HG02588 (cell line): Measurements from ENCODE around the gene SH3RF2.
"Not testable (repeated sequence)": the region's sequence is repeated elsewhere in the genome, so short reads cannot be mapped to it uniquely, and the experiment has no call there.

ENCODE experiments used
- ATAC-seq: cut with Tn5 transposase; IDR thresholded peaks from one replicate; pipeline ENCODE4 v1.9.1; 2021; ENCODE audit warnings: mild to moderate bottlenecking, moderate library complexity; ENCODE audit not compliant: unreplicated experiment

SH3RF2 gene

DNA sequence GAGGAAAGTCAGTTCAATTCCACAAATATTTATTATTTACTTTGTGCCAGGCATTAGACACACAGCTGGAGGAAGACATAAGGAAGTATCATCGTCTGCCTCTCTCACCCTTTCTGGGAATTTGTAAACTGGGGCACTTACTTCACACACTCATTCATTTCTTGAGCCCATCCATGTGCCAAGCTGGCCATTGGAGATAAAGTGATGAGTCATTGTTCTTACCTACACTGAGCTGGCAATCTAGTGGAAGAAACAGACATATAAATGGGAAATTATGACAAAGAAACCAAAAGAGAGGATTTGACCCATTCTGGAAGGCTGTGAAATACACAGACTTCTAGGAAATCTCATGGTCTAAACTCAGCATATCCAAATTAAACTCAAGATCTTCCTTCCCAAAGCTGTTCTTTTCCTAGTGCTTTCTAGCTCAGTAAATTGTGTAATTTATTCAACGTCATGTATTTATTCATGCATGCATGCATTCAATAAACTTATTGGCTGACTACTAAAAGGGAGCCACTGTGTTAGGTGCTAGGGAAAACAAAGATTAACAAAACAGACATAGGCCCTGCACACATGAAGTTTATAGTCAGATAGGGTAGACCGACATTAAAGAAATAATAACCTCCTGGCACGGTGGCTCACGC is 65.3 kb downstream of the SH3RF2 start:
- no peak for ATAC-seq

DNA sequence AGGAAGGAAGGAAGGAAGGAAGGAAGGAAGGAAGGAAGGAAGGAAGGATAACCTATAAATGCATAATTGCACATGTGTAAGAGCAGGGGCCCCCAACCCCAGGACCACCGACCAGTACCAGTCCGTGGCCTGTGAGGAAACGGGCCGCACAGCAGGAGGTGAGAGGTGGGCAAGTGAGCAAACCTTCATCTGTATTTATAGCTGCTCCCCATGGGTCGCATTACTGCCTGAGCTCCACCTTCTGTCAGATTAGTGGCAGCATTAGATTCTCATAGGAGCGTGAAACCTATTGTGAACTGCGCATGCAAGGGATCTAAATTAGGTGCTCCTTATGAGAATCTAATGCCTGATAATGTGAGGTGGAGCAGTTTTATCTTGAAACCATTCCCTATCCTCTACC is 66.1 kb downstream of the SH3RF2 start:
- ATAC-seq: no peak

DNA sequence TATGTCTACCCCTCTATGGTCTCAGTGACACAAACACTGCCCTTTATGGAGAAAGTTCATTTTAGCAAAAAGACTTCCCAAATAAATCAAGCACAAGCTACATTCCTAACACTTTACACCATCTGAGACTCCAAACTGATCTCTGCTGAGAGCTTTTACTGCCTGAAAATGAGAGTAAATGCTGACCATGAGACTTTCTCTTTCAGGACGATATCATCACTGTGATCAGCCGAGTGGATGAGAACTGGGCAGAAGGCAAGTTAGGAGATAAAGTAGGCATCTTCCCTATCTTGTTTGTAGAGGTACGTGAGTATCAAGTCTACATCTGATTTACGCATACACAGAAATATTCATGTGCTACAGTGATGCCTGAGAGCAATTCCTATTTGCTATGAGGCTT is 67.5 kb downstream of the SH3RF2 start:
- no peak for ATAC-seq

GRCh38 chr5:146005264-146005663 is 68.9 kb downstream of the SH3RF2 start:
- ATAC-seq: no peak

- ATAC-seq: no peak
These were observed 69.3 kb downstream of the SH3RF2 start for GRCh38 chr5:146005723-146006122.

DNA sequence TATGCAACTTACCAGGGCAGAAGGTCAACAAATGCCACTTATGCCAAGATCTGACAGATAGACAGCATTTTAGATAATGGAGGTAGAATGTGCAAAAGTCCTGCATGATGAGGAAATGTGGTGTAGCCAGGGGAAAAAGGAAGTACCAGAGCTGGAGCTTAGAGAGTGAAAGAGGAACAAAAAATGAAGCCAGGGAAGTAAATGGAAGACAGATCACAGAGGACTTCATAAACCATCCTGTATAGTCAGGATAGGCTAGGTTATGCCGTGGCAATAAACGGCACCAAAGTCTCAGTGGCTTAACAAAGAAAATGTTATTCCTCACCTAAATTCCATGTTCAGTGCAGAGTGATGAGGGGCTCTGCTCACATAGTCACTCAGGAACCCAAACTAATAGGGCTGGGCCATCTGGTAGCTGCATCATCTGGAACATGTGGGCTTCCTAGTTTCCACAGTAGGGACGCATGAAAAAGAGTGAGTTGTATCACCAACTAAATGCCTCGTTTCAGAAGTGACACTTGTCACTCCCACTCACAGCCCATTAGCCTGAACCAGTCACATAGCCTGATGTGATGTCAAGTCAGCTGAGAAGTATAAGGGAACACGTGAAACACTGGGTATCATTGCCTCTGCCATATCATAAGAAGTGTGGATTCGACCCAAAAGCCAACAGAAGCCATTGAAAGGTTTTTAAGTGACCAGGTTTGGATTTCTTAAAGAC is 70.3 kb downstream of the SH3RF2 start:
- no peak for ATAC-seq

GRCh38 chr5:146007270-146007669 is 70.9 kb downstream of the SH3RF2 start:
- no peak for ATAC-seq

DNA sequence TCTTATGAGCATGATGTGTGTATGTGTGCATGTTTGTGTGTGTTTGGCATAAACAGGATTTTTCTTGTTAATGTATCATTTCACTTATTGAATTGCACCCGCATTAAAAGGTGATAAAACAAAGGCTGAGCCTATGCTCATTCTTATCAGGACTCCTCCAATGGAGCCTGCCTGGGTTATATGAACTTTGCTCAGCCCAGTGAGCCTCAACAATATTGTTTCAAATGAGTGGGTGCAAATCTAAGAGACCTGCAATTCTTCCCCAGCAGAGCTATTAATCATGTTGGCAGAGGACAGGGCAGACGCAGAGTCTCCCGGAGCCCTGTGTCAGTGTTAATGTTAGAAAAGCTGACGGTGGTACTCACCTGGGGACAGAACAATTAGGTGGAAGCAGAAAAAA is 71.6 kb downstream of the SH3RF2 start:
- no peak for ATAC-seq

DNA sequence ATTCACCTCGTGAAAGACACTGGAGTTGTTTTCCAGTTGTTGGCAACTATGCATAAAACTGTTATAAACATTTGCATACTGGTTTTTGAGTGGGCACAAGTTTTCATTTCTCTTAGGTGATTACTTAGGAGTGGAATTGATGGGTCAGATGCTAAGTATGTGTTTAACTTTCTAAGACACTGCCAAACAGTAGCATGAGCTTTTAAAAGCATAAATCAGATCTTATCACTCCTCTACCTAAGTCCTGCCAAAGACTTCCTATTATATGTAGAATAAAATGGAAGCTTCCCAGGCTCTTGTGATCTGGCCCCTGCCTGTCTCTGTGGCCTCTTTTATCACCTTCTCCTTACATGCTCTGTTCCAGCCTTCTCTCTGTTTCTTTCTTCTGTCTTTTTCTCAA is 72.6 kb downstream of the SH3RF2 start:
- no peak for ATAC-seq

GRCh38 chr5:146010447-146010846 is 74.1 kb downstream of the SH3RF2 start:
- ATAC-seq: not testable (repeated sequence)

DNA sequence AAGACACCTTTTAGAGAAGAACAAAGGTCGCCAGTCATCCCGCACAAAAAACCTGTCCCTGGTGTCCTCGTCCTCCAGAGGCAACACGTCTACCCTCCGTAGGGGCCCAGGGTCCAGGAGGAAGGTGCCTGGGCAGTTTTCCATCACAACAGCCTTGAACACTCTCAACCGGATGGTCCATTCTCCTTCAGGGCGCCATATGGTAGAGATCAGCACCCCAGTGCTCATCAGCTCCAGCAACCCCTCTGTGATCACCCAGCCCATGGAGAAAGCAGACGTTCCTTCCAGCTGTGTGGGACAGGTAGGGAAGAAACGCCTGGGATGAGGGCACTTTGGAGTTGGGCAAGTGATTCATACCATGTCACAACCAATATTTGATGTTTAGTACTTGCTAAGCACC is 77.4 kb downstream of the SH3RF2 start:
- ATAC-seq: no peak

- no peak for ATAC-seq
These were observed 78.6 kb downstream of the SH3RF2 start for GRCh38 chr5:146015001-146015400.

- no peak for ATAC-seq
These were observed 80.5 kb downstream of the SH3RF2 start for GRCh38 chr5:146016764-146017484.

DNA sequence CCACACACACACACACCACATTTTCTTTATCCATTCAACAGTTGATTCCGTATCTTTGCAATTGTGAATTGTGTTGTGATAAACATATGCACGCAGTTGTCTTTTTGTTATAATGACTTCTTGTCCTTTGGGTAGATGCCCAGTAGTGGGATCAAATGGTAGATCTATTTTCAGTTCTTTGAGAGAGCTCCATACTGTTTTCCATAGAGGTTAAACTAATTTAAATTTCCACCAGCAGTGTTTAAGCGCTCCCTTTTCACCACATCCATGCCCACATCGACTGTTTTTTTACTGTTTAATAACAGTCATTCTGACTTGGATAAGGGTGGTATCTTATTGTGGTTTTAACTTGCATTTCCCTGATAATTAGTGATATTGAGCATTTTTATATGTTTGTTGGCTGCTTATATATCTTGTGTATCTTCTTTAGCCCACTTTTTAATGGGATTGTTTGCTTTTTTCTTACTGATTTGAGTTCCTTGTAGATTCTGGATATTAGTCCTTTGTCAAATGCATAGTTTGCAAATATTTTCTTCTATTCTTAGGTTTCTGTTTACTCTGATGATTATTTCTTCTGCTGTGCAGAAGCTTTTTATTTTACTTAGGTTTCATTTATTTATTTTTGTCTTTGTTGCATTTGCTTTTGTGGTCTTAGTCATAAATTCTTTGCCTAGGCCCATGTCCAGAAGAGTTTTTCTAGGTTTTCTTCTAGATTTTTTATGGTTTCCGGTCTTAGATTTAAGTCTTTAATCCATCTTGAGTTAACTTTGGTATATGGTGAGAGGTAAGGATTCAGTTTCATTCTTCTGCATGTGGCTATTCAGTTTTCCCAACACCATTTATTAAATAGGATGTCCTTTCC is 82.4 kb downstream of the SH3RF2 start:
- ATAC-seq: no peak

DNA sequence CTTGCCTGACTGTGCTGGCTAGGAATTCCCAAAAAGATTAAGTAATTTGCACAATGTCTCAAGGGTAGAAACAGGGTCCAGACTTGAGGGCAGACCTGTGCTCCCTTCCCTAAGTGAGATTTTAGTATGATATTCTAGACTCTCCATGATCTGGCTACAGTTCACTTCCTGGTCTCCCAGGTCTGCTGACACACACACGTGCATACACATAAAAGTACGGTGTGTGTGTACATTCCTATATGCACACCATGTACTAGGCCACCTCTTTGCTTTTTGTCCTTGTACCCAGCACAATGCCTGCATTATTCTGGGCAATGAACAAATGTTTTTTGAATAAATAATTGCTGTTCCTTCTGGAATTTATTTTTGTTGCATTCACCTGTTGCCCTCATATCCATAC is 83.7 kb downstream of the SH3RF2 start:
- no peak for ATAC-seq

GRCh38 chr5:146024034-146024433 is 87.7 kb downstream of the SH3RF2 start:
- ATAC-seq: no peak

DNA sequence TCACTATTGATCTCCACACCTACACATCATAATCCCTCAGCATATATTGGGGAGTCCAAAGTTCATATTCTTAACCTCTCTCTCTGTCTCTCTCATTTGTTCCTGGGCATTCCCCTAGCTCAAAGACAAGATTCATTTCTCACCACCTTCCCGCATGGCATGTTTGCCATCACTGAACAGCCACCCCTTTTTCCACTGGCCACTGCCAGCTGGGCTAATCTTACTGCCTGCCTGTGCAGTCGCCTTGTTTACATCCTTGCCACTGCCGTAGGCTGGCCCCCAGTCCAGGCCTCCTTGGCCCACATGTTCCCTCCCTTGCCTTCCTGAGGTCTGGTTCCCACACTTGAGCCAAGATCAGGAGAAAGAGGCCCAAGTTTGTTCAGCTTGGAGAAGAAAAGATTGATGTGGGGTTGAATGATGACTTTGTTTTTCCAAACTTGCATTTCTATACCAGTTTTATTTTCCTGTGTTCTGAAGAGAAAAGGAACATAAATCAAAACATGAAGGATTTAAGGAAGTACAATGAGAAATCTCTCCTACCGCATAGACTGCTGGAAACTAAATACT is 88.8 kb downstream of the SH3RF2 start:
- ATAC-seq: no peak

- no peak for ATAC-seq
These were observed 89.3 kb downstream of the SH3RF2 start for GRCh38 chr5:146025681-146026080.

GRCh38 chr5:146026307-146027010 is 90.1 kb downstream of the SH3RF2 start:
- ATAC-seq: no peak

DNA sequence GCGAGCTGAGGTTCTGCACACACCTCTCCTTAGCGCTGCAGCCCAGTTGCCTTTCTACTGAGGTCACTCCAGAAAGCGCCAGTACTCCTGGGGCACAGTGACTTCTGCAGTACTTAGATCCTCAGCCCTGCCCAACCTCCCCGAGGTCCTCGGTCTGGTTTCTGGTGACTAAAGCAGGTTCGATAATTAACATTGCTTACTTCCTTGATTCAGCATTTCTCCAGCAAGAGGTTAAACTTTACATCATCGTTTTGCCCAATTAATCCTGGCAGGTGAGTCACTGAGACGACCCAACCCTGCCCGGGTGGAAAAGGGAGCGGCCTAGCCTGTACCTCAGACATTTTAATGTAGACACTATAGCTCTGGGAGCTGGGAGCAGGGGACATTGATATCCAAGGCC is 91.4 kb downstream of the SH3RF2 start:
- ATAC-seq: no peak
